Measurements from ENCODE around the gene PLEKHD1. TPM values are rescaled to one million over a fixed set of nuclear protein-coding genes. Genes with fewer than 3 reads are reported as not detected.

Gene PLEKHD1
- total and polyA plus RNA-seq, 9 of the 15 experiments (the other 6 are each of a cell fraction or from before 2014, with no cell fraction given), result not detected

DNA sequence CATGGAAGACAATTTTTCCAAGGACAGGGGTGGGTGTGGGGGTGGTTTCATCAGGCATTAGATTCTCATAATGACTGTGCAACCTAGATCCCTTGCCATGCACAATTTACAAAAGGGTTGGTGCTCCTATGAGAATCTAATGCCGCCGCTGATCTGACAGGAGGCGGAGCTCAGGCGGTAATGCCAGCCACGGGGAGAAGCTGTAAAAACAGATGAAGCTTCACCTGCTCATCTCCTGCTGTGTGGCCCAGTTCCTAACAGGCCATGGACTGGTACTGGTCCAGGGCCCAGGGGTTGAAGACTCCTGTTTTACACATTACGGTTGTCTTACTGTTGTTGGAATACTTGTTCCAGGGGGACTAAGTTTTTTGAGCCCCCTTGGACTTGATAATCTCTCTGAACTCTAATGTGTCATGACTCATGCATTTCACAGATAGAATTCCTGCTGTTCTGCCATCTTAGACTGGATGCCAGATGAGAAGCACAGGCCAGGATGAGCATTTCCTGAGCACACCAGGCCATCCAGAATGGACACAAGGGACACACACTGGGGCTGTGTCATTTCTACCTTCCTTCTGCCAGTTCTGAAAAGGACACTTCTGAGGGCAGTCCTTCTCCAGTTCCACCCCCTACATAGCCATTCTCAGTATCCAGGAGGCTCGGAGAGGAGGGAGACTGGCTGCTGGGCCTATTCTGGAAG is 5.8 kb downstream of the PLEKHD1 start (continued):
- TF ChIP-seq RERE (CRISPR knock-in tag; IDR thresholded peaks at IDR 0.05; ENCODE audit: borderline replicate concordance) (no peak), CUX1 (CRISPR knock-in tag; IDR thresholded peaks at IDR 0.05) (no peak)

All from K562 (cell line).